ENCODE results near the gene ZNF33A. TPM values are rescaled to one million over a fixed set of nuclear protein-coding genes. Genes with fewer than 3 reads are reported as not detected.

The ZNF33A gene
- total and polyA plus RNA-seq, 10 of the 15 experiments (the other 5 are each of a cell fraction or from before 2014, with no cell fraction given): 9.8 to 29.9 (median 18.3) TPM

GRCh38 chr10:38102880-38103279 is 92.4 kb downstream of the ZNF33A start:
- H3K27ac ChIP-seq (ENCODE audit: control insufficient read depth, insufficient read depth): no peak overlapping the region
- 47% methylated on average over 1 of the region's 1 CpG for WGBS (ENCODE audit: insufficient coverage, insufficient replicate concordance, low lambda C conversion rate, missing lambda C conversion rate)
- no peaks in the 10 kb centered on the region for H4K20me1 ChIP-seq (ENCODE audit: control insufficient read depth, insufficient read depth)
- peaks cover 2 to 12% of the 10 kb centered on the region in 2 experiments; a peak in 2 of 4 replicates for H3K36me3 ChIP-seq (ENCODE audit: control insufficient read depth in 2 of 2, insufficient read depth in 2 of 2, low read length in 1 of 2)
- intact Hi-C loops (cut with micrococcal nuclease; ENCODE audit: unreplicated experiment): no loop called here
- no peak overlapping the region for H2AFZ ChIP-seq (ENCODE audit: control insufficient read depth, low read depth, low read length)
- CTCF ChIA-PET: no interaction called here
- no peaks in the 10 kb centered on the region for H3K27me3 ChIP-seq (replicated peaks in 1 of 2; ENCODE audit: control insufficient read depth in 2 of 2, insufficient read depth in 2 of 2, low read length in 1 of 2)
- FAIRE-seq: no peak
- H3K4me3 ChIP-seq: no peak overlapping the region
- H3K4me2 ChIP-seq (ENCODE audit: control insufficient read depth, insufficient read depth): no peak overlapping the region
- no peak for DNase-seq (ENCODE audit: low read depth, low spot score)
- TF ChIP-seq IRF3 (IDR thresholded peaks at IDR 0.05): no peak
- TF ChIP-seq CREB1 (IDR thresholded peaks at IDR 0.05; ENCODE audit: low read depth): no peak
- TF ChIP-seq CTCF (IDR thresholded peaks at IDR 0.05 in 2 of 3, conservative IDR thresholded peaks at IDR 0.05 in 1 of 3; ENCODE audit: control insufficient read depth in 2 of 3, extremely low read depth in 1 of 3, insufficient read depth in 1 of 3, low read depth in 3 of 3, low read length in 3 of 3): no peak
- no peak for TF ChIP-seq WRNIP1 (IDR thresholded peaks at IDR 0.05; ENCODE audit: borderline replicate concordance, low read depth, low read length)
- no peak for TF ChIP-seq SUZ12 (IDR thresholded peaks at IDR 0.05; ENCODE audit: unreplicated experiment)
- TF ChIP-seq NFIC (IDR thresholded peaks at IDR 0.05; ENCODE audit: low read depth, low read length): no peak
- TF ChIP-seq JUNB (IDR thresholded peaks at IDR 0.05): no peak
- no peak for TF ChIP-seq ELK1 (IDR thresholded peaks at IDR 0.05; ENCODE audit: low read depth, low read length)
- TF ChIP-seq STAT1 (conservative IDR thresholded peaks at IDR 0.05): no peak
- no peaks in the 10 kb centered on the region for H3K79me2 ChIP-seq (ENCODE audit: control insufficient read depth, insufficient read depth, low read length)
- peaks cover 16% of the 10 kb centered on the region for H3K9me3 ChIP-seq (replicated peaks; ENCODE audit: control insufficient read depth, insufficient read depth, low read length)
- in situ Hi-C loops (cut with MboI): no loop called here
- POLR2A ChIA-PET: no interaction called here
- RAD21 ChIA-PET (ENCODE audit: unreplicated experiment): no interaction called here
- H3K9ac ChIP-seq (ENCODE audit: control insufficient read depth, insufficient read depth, low read length): no peak overlapping the region
- no peak for ATAC-seq
- SMC1A ChIA-PET (ENCODE audit: uncharacterized antibody, unreplicated experiment): no interaction called here
- no peaks in the 10 kb centered on the region for H3K4me1 ChIP-seq (ENCODE audit: control insufficient read depth, insufficient read depth, low read length)
- BruUV-seq (replicated peaks): no TSS peak
